ENCODE results near the gene NELL1. TPM values are rescaled to one million over a fixed set of nuclear protein-coding genes. Genes with fewer than 3 reads are reported as not detected.

The NELL1 gene
- total RNA-seq, 2 experiments from 2014 or later, result not detected

- H3K27ac Mint-ChIP-seq, result no peak overlapping the region
- intact Hi-C loops (cut with DNase I, micrococcal nuclease), result no loop called here
- H3K36me3 ChIP-seq (ENCODE audit: insufficient read depth, low read length), result no peaks in the 10 kb centered on the region
- H3K9me3 Mint-ChIP-seq, result peaks cover 3% of the 10 kb centered on the region
- ATAC-seq (ENCODE audit: poor library complexity) (no peak), DNase-seq (no peak)
- H3K9me3 ChIP-seq (ENCODE audit: control insufficient read depth in 1 of 2, insufficient read depth in 1 of 2, low read length in 2 of 2), result peaks cover 0 to 3% of the 10 kb centered on the region in 2 experiments
- no peak overlapping the region for H3K4me3 Mint-ChIP-seq
- no peaks in the 10 kb centered on the region for H3K27me3 ChIP-seq (ENCODE audit: control insufficient read depth in 1 of 2, insufficient read depth in 2 of 2, low read length in 2 of 2)
- ChIA-PET POLR2A (no interaction called here), CTCF (interaction anchor here (1.1 kb wide), 1 partner anchor 9 kb away, joined by 3 read pairs; no protein-coding TSS in a partner anchor)
- no peaks in the 10 kb centered on the region for H3K27me3 Mint-ChIP-seq
- no peaks in the 10 kb centered on the region for H3K4me1 Mint-ChIP-seq (ENCODE audit: low read depth)
- TF ChIP-seq CTCF (IDR thresholded peaks at IDR 0.05), result no peak
- H3K4me1 ChIP-seq (ENCODE audit: insufficient read depth, low read length), result no peaks in the 10 kb centered on the region
- no peaks in the 10 kb centered on the region for H3K36me3 Mint-ChIP-seq (ENCODE audit: low read depth)
- H3K27ac ChIP-seq (ENCODE audit: low read depth in 1 of 2, low read length in 2 of 2), result no peak overlapping the region
- no peak overlapping the region for H3K4me3 ChIP-seq (ENCODE audit: low read length)
Observed at GRCh38 chr11:21113876-21114275, 444.5 kb downstream of the NELL1 start.

GRCh38 chr11:21116009-21116408 lies 446.6 kb downstream of the NELL1 start:
- H3K27me3 ChIP-seq (ENCODE audit: control insufficient read depth in 1 of 2, insufficient read depth in 2 of 2, low read length in 2 of 2), result no peaks in the 10 kb centered on the region
- ChIA-PET POLR2A (no interaction called here), CTCF (no interaction called here)
- Mint-ChIP-seq H3K36me3 (ENCODE audit: low read depth) (no peaks in the 10 kb centered on the region), H3K4me3 (no peak overlapping the region), H3K4me1 (ENCODE audit: low read depth) (no peaks in the 10 kb centered on the region), H3K27ac (no peak overlapping the region), H3K9me3 (peaks cover 3% of the 10 kb centered on the region), H3K27me3 (no peaks in the 10 kb centered on the region)
- H3K9me3 ChIP-seq (ENCODE audit: control insufficient read depth in 1 of 2, insufficient read depth in 1 of 2, low read length in 2 of 2), result peaks cover 0 to 3% of the 10 kb centered on the region in 2 experiments
- H3K27ac ChIP-seq (ENCODE audit: low read depth in 1 of 2, low read length in 2 of 2), result no peak overlapping the region
- no peaks in the 10 kb centered on the region for H3K36me3 ChIP-seq (ENCODE audit: insufficient read depth, low read length)
- no peak for DNase-seq
- H3K4me3 ChIP-seq (ENCODE audit: low read length), result no peak overlapping the region
- intact Hi-C loops (cut with DNase I, micrococcal nuclease), result no loop called here
- no peaks in the 10 kb centered on the region for H3K4me1 ChIP-seq (ENCODE audit: insufficient read depth, low read length)
- ATAC-seq (ENCODE audit: poor library complexity), result no peak
- TF ChIP-seq CTCF (IDR thresholded peaks at IDR 0.05), result no peak

- no peaks in the 10 kb centered on the region for H3K27me3 ChIP-seq (ENCODE audit: control insufficient read depth in 1 of 2, insufficient read depth in 2 of 2, low read length in 2 of 2)
- Mint-ChIP-seq H3K9me3 (peaks cover 3% of the 10 kb centered on the region), H3K4me3 (no peak overlapping the region), H3K36me3 (ENCODE audit: low read depth) (no peaks in the 10 kb centered on the region), H3K27me3 (no peaks in the 10 kb centered on the region), H3K4me1 (ENCODE audit: low read depth) (no peaks in the 10 kb centered on the region), H3K27ac (no peak overlapping the region)
- DNase-seq, result no peak
- H3K9me3 ChIP-seq (ENCODE audit: control insufficient read depth in 1 of 2, insufficient read depth in 1 of 2, low read length in 2 of 2), result no peaks in the 10 kb centered on the region
- no peak overlapping the region for H3K4me3 ChIP-seq (ENCODE audit: low read length)
- ChIA-PET CTCF (no interaction called here), POLR2A (no interaction called here)
- intact Hi-C loops (cut with DNase I, micrococcal nuclease), result no loop called here
- ATAC-seq (ENCODE audit: poor library complexity), result no peak
- no peak for TF ChIP-seq CTCF (IDR thresholded peaks at IDR 0.05)
- no peak overlapping the region for H3K27ac ChIP-seq (ENCODE audit: low read depth in 1 of 2, low read length in 2 of 2)
- no peaks in the 10 kb centered on the region for H3K36me3 ChIP-seq (ENCODE audit: insufficient read depth, low read length)
- H3K4me1 ChIP-seq (ENCODE audit: insufficient read depth, low read length), result no peaks in the 10 kb centered on the region
Observed at GRCh38 chr11:21119411-21119810, 450.0 kb downstream of the NELL1 start.
